C4-2B (cell line): ENCODE data around the gene C12orf43.

Experiments
- CTCF ChIP-seq: fragments of 450-650 bp; conservative IDR thresholded peaks from 2 replicates; pipeline ENCODE4 v1.5.1; 2017; ENCODE audit warnings: mild to moderate bottlenecking
- ZFX ChIP-seq: fragments of 450-650 bp; IDR thresholded peaks from 2 replicates; pipeline ENCODE4 v1.6.1; 2017

GRCh38 chr12:120991965-120992364 lies 24.3 kb downstream of the C12orf43 start:
- no peak for TF ChIP-seq CTCF
- TF ChIP-seq ZFX, result no peak
